ENCODE data around the gene C19orf38. TPM values are rescaled to one million over a fixed set of nuclear protein-coding genes. Genes with fewer than 3 reads are reported as not detected.

C19orf38 gene
- total RNA-seq, 1 experiment from 2014 or later: 0.13 TPM

GRCh38 chr19:10907925-10908324, 59.7 kb downstream of the C19orf38 start:
- DNase-seq (ENCODE audit: low spot score): no peak

- no peak for DNase-seq (ENCODE audit: low spot score)
Measured at GRCh38 chr19:10908380-10908960, 60.3 kb downstream of the C19orf38 start.

- DNase-seq (ENCODE audit: low spot score): no peak
Measured at GRCh38 chr19:10911579-10912363, 63.6 kb downstream of the C19orf38 start.

GRCh38 chr19:10912619-10913018, 64.4 kb downstream of the C19orf38 start:
- no peak for DNase-seq (ENCODE audit: low spot score)

GRCh38 chr19:10913716-10914340, 65.6 kb downstream of the C19orf38 start:
- no peak for DNase-seq (ENCODE audit: low spot score)

- DNase-seq (ENCODE audit: low spot score): no peak
Measured at GRCh38 chr19:10915130-10916091, 67.2 kb downstream of the C19orf38 start.

GRCh38 chr19:10916602-10917001, 68.4 kb downstream of the C19orf38 start:
- DNase-seq (ENCODE audit: low spot score): no peak

GRCh38 chr19:10918359-10918758, 70.1 kb downstream of the C19orf38 start:
- DNase-seq (ENCODE audit: low spot score): no peak

Small RNA genes within 50 kb of the gene (small RNA-seq; reads per million reads assigned to genes)
- gene MIR199A1: not detected
- not detected for gene MIR6793

Other genes starting within 250 kb of the C19orf38 start
- 48.5 and 80.6 TPM in 2 replicates for gene SLC44A2, start 222.9 kb upstream of the C19orf38 start, total RNA-seq (2014; rRNA removed; shearing (Covaris generic))
- gene ILF3, start 194.1 kb upstream of the C19orf38 start, total RNA-seq (2014; rRNA removed; shearing (Covaris generic)): 170 and 198 TPM in 2 replicates
- 32.7 and 36.0 TPM in 2 replicates for gene QTRT1, start 147.0 kb upstream of the C19orf38 start, total RNA-seq (2014; rRNA removed; shearing (Covaris generic))
- gene DNM2, start 130.3 kb upstream of the C19orf38 start, total RNA-seq (2014; rRNA removed; shearing (Covaris generic)): 180 and 196 TPM in 2 replicates
- gene TMED1, start 12.2 kb upstream of the C19orf38 start, total RNA-seq (2014; rRNA removed; shearing (Covaris generic)): 30.7 and 34.0 TPM in 2 replicates
- 40.7 and 46.0 TPM in 2 replicates for gene CARM1, start 23.1 kb downstream of the C19orf38 start, total RNA-seq (2014; rRNA removed; shearing (Covaris generic))
- 94.6 and 106 TPM in 2 replicates for gene YIPF2, start 80.2 kb downstream of the C19orf38 start, total RNA-seq (2014; rRNA removed; shearing (Covaris generic))
- gene TIMM29, start 80.4 kb downstream of the C19orf38 start, total RNA-seq (2014; rRNA removed; shearing (Covaris generic)): 34.1 and 37.6 TPM in 2 replicates
- gene SMARCA4, start 112.6 kb downstream of the C19orf38 start, total RNA-seq (2014; rRNA removed; shearing (Covaris generic)): 108 and 154 TPM in 2 replicates
- gene LDLR, start 241.0 kb downstream of the C19orf38 start, total RNA-seq (2014; rRNA removed; shearing (Covaris generic)): 202 and 218 TPM in 2 replicates

Data from HT-29 (cell line).